ENCODE data around the gene ABHD12. TPM values are rescaled to one million over a fixed set of nuclear protein-coding genes. Genes with fewer than 3 reads are reported as not detected.
A peak's percentile ranks its signal among the peaks of the same experiment; 100 is the strongest.

ABHD12 gene
- total and polyA plus RNA-seq, 10 of the 15 experiments (the other 5 are each of a cell fraction or from before 2014, with no cell fraction given), result 1.5 to 61.8 (median 26.7) TPM

GRCh38 chr20:25310268-25310920 lies 80.2 kb downstream of the ABHD12 start:
- POLR2A ChIA-PET, result no interaction called here
- no peaks in the 10 kb centered on the region for H3K9me3 ChIP-seq (replicated peaks; ENCODE audit: control insufficient read depth, insufficient read depth, low read length)
- peak overlapping the region; percentile 55; the same call in 1 of the 2 replicates for H3K4me3 ChIP-seq
- H4K20me1 ChIP-seq (ENCODE audit: control insufficient read depth, insufficient read depth), result no peaks in the 10 kb centered on the region
- peaks cover 33% of the 10 kb centered on the region for H3K4me1 ChIP-seq (ENCODE audit: control insufficient read depth, insufficient read depth, low read length)
- H3K27me3 ChIP-seq (replicated peaks in 1 of 2; ENCODE audit: control insufficient read depth in 2 of 2, insufficient read depth in 2 of 2, low read length in 1 of 2), result no peaks in the 10 kb centered on the region
- SMC1A ChIA-PET (ENCODE audit: uncharacterized antibody, unreplicated experiment), result interaction anchor here (0.7 to 2.6 kb wide), 8 partner anchors 11 to 87 kb away, joined by 3 to 39 read pairs (median 4); partner anchors contain the start of gene ABHD12
- peak overlapping the region; percentile 71 for H2AFZ ChIP-seq (ENCODE audit: control insufficient read depth, low read depth, low read length)
- DNase-seq (ENCODE audit: low read depth, low spot score) (peak; percentile 67), FAIRE-seq (peak; percentile 88), ATAC-seq (peak; percentile 97)
- peak overlapping the region; percentile 92 for H3K27ac ChIP-seq (ENCODE audit: control insufficient read depth, insufficient read depth)
- 20% methylated on average over 6 of the region's 6 CpGs for WGBS (ENCODE audit: insufficient coverage, insufficient replicate concordance, low lambda C conversion rate, missing lambda C conversion rate)
- peak overlapping the region; percentile 53 for H3K9ac ChIP-seq (ENCODE audit: control insufficient read depth, insufficient read depth, low read length)
- peak overlapping the region; percentile 83 for H3K4me2 ChIP-seq (ENCODE audit: control insufficient read depth, insufficient read depth)
- RAD21 ChIA-PET (ENCODE audit: unreplicated experiment), result interaction anchor here (0.7 to 3.5 kb wide), 6 partner anchors 8 to 97 kb away, joined by 3 to 29 read pairs (median 3); partner anchors contain the start of gene GINS1
- BruUV-seq (replicated peaks), result no TSS peak
- H3K79me2 ChIP-seq (ENCODE audit: control insufficient read depth, insufficient read depth, low read length), result no peaks in the 10 kb centered on the region; the same call in 1 of the 2 replicates
- in situ Hi-C loops (cut with MboI), result no loop called here
- peaks cover 10 to 13% of the 10 kb centered on the region in 2 experiments; a peak in 3 of 4 replicates for H3K36me3 ChIP-seq (ENCODE audit: control insufficient read depth in 2 of 2, insufficient read depth in 2 of 2, low read length in 1 of 2)
- intact Hi-C loops (cut with micrococcal nuclease; ENCODE audit: unreplicated experiment), result loop anchor here (10.0 kb wide), 1 partner anchor 314 kb away; the partner anchor contains the start of gene NANP
- CTCF ChIA-PET, result interaction anchor here (0.6 to 2.6 kb wide), 9 partner anchors 8 to 97 kb away, joined by 3 to 23 read pairs (median 4); partner anchors contain the start of gene GINS1
- peak; percentile 66 for TF ChIP-seq SMC3 (IDR thresholded peaks at IDR 0.05; ENCODE audit: borderline replicate concordance, low read length)
- TF ChIP-seq STAT1 (conservative IDR thresholded peaks at IDR 0.05), result no peak
- TF ChIP-seq ATF2 (IDR thresholded peaks at IDR 0.05; ENCODE audit: low read length), result 0 out of 2 replicates have a peak, but pooled peaks have one; percentile 13
- TF ChIP-seq RAD21 (IDR thresholded peaks at IDR 0.05; ENCODE audit: insufficient read depth, low read depth, low read length), result peak; percentile 91
- peak; percentile 64; the same call in 1 of the 2 replicates for TF ChIP-seq RELB (IDR thresholded peaks at IDR 0.05; ENCODE audit: low read depth)
- peak; percentile 51 for TF ChIP-seq MTA2 (IDR thresholded peaks at IDR 0.05; ENCODE audit: low read depth)
- TF ChIP-seq CBFB (IDR thresholded peaks at IDR 0.05; ENCODE audit: low read depth), result no peak
- peak; percentile 23; the same call in 1 of the 2 replicates for TF ChIP-seq BACH1 (IDR thresholded peaks at IDR 0.05; ENCODE audit: borderline replicate concordance)
- no peak; the same call in 1 of the 2 replicates for TF ChIP-seq ESRRA (IDR thresholded peaks at IDR 0.05; ENCODE audit: low read length)
- no peak for TF ChIP-seq BMI1 (IDR thresholded peaks at IDR 0.05; ENCODE audit: borderline replicate concordance)
- TF ChIP-seq ETV6 (conservative IDR thresholded peaks at IDR 0.05 in 1 of 2, IDR thresholded peaks at IDR 0.05 in 1 of 2; ENCODE audit: borderline replicate concordance in 1 of 2, low read depth in 1 of 2), result no peak
- TF ChIP-seq MXI1 (IDR thresholded peaks at IDR 0.05; ENCODE audit: low read depth, low read length), result peak; percentile 9; the same call in 1 of the 2 replicates
- TF ChIP-seq, protein P1, sequence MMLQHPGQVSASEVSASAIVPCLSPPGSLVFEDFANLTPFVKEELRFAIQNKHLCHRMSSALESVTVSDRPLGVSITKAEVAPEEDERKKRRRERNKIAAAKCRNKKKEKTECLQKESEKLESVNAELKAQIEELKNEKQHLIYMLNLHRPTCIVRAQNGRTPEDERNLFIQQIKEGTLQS (IDR thresholded peaks at IDR 0.05; ENCODE audit: borderline replicate concordance, extremely low read depth, low read depth, low read length), result no peak
- no peak for TF ChIP-seq TCF12 (IDR thresholded peaks at IDR 0.05; ENCODE audit: low read depth, low read length)
- no peak for TF ChIP-seq ZNF622 (IDR thresholded peaks at IDR 0.05)
- peak; percentile 43; the same call in 1 of the 2 replicates for TF ChIP-seq CREB1 (IDR thresholded peaks at IDR 0.05; ENCODE audit: low read depth)
- no peak for TF ChIP-seq BHLHE40 (IDR thresholded peaks at IDR 0.05; ENCODE audit: borderline replicate concordance in 1 of 2, low read depth in 2 of 2, low read length in 1 of 2)
- peak; percentile 30 to 55; a peak in 2 of 4 replicates for TF ChIP-seq EP300 (IDR thresholded peaks at IDR 0.05; ENCODE audit: borderline replicate concordance in 1 of 2, control insufficient read depth in 1 of 2, low read depth in 2 of 2, low read length in 2 of 2)
